HG02938 (cell line): ENCODE data around the gene PPIE.

Experiments used
- ATAC-seq: cut with Tn5 transposase; IDR thresholded peaks from one replicate; pipeline ENCODE4 v1.9.1; 2021; ENCODE audit warnings: mild to moderate bottlenecking, moderate library complexity; ENCODE audit not compliant: unreplicated experiment

The PPIE gene

GRCh38 chr1:39738622-39739366, at the start of gene PPIE:
Gene PPIE (plus strand): TSS chr1:39738882. CDS start chr1:39738901, 19 bp downstream.
- peak; percentile 82 for ATAC-seq

- no peak for ATAC-seq
These were observed 49.5 kb upstream of the PPIE start for GRCh38 chr1:39689214-39689613.

GRCh38 chr1:39689635-39690034, 49.0 kb upstream of the PPIE start:
- no peak for ATAC-seq

- ATAC-seq: no peak
These were observed 48.5 kb upstream of the PPIE start for GRCh38 chr1:39690225-39690624.

- peak; percentile 7 for ATAC-seq
These were observed 47.8 kb upstream of the PPIE start for GRCh38 chr1:39690794-39691382.

GRCh38 chr1:39691383-39692151, 47.1 kb upstream of the PPIE start, which contains the start of gene HPCAL4:
Gene HPCAL4 (minus strand): TSS chr1:39691433. CDS start chr1:39684603, 6,830 bp downstream.
- peak; percentile 87 for ATAC-seq

GRCh38 chr1:39692152-39693074, 46.3 kb upstream of the PPIE start:
- no peak for ATAC-seq

GRCh38 chr1:39694026-39694425, 44.7 kb upstream of the PPIE start:
- ATAC-seq: no peak

- ATAC-seq: no peak
These were observed 43.7 kb upstream of the PPIE start for GRCh38 chr1:39695016-39695415.

GRCh38 chr1:39696448-39696847, 42.2 kb upstream of the PPIE start:
- no peak for ATAC-seq

GRCh38 chr1:39698568-39698967, 40.1 kb upstream of the PPIE start:
- ATAC-seq: no peak

GRCh38 chr1:39699419-39699818, 39.3 kb upstream of the PPIE start:
- no peak for ATAC-seq

GRCh38 chr1:39700348-39700747, 38.3 kb upstream of the PPIE start:
- no peak for ATAC-seq

- ATAC-seq: no peak
These were observed 37.6 kb upstream of the PPIE start for GRCh38 chr1:39701049-39701439.

- ATAC-seq: no peak
These were observed 33.9 kb upstream of the PPIE start for GRCh38 chr1:39704757-39705156.

- ATAC-seq: no peak
These were observed 31.2 kb upstream of the PPIE start for GRCh38 chr1:39707506-39707905.

- no peak for ATAC-seq
These were observed 27.3 kb upstream of the PPIE start for GRCh38 chr1:39711104-39711965.

GRCh38 chr1:39711966-39712340, 26.7 kb upstream of the PPIE start:
- ATAC-seq: no peak

- no peak for ATAC-seq
These were observed 25.1 kb upstream of the PPIE start for GRCh38 chr1:39713557-39713956.

- no peak for ATAC-seq
These were observed 20.9 kb upstream of the PPIE start for GRCh38 chr1:39717809-39718208.
